Ascending aorta (tissue), 2 donors: ENCODE data around the gene LRRC27. TPM values are rescaled to one million over a fixed set of nuclear protein-coding genes. Genes with fewer than 3 reads are reported as not detected.

ENCODE experiments used
- DNase-seq, 2 donors: peaks; one replicate each; pipeline ENCODE4 v3.0.0-alpha.2; 2019; ENCODE audit warnings: low spot score in 2 of 2
- H3K27ac ChIP-seq, 2 donors: fragments of 200-600 bp; sonication (generic); one replicate each; pipeline ENCODE4 v1.5.1; 2016 to 2017; ENCODE audit warnings: mild to moderate bottlenecking in 1 of 2
- H3K27me3 ChIP-seq: fragments of 200-600 bp; sonication (generic); one replicate; pipeline ENCODE4 v1.5.1; 2017
- H3K36me3 ChIP-seq, 2 donors: fragments of 200-600 bp; sonication (generic); one replicate each; pipeline ENCODE4 v1.5.1; 2016
- H3K4me1 ChIP-seq, 2 donors: fragments of 200-600 bp; sonication (generic); one replicate each; pipeline ENCODE4 v1.5.1; 2016 to 2017; ENCODE audit warnings: mild to moderate bottlenecking in 1 of 2
- H3K4me3 ChIP-seq, 2 donors: fragments of 200-600 bp; sonication (generic); one replicate each; pipeline ENCODE4 v1.5.1; 2016 to 2017; ENCODE audit warnings: mild to moderate bottlenecking in 1 of 2
- H3K9me3 ChIP-seq, 2 donors: fragments of 200-600 bp; sonication (generic); one replicate each; pipeline ENCODE4 v1.5.1; 2016
- intact Hi-C: fragments of 100-400 bp; cut with DNase I; formaldehyde crosslinking; loops from one replicate; pipeline ENCODE4 v1.15.1; 2023
- total RNA-seq: library from RNA; depleted of rRNA; stranded (reverse); fragments of >200 nt; gene quantifications from one replicate; pipeline ENCODE4 v1.1.0, GENCODE V29; 2016
- TF ChIP-seq, protein P1 (sequence below), 3 experiments: fragments of 200-600 bp in 2 of 3; fragments of 450-650 bp in 1 of 3; sonication (generic) in 2 of 3; IDR thresholded peaks; one replicate each; pipeline ENCODE4 v1.5.1; 2016 to 2019; ENCODE audit warnings: antibody characterized with exemption in 3 of 3, mild to moderate bottlenecking in 1 of 3, moderate library complexity in 1 of 3

Gene LRRC27
- total RNA-seq, 1 donor from 2014 or later = 2.0 TPM

DNA sequence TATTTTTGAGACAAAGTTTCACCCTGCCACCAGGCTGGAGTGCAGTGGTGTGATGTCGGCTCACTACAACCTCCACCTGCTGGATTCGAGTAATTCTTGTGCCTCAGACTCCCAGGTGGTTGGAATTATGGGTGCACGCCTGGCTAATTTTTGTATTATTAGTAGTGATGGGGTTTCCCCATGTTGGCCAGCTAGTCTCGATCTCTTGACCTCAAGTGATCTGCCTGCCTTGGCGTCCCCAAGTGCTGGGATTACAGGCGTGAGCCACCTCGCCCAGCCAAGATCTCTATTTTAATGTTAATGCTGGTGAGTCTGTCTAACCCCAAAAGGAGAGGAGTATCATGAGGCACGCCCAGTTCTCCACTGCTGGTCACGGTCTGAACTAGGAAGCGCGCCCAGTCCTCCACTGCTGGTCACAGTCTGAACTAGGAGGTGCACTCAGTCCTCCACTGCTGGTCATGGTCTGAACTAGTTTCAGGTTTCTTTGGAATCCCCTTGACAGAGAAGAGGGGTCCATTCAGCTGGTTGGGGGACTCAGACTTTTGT is 5.6 kb upstream of the LRRC27 start:
- Histone ChIP-seq H3K4me1 (peaks cover 0 to 11% of the 10 kb centered on the region in 2 donors), H3K27ac (no peak overlapping the region), H3K27me3 (no peaks in the 10 kb centered on the region), H3K4me3 (no peak overlapping the region), H3K9me3 (no peaks in the 10 kb centered on the region), H3K36me3 (no peaks in the 10 kb centered on the region)
- DNase-seq = no peak
- TF ChIP-seq, protein P1, sequence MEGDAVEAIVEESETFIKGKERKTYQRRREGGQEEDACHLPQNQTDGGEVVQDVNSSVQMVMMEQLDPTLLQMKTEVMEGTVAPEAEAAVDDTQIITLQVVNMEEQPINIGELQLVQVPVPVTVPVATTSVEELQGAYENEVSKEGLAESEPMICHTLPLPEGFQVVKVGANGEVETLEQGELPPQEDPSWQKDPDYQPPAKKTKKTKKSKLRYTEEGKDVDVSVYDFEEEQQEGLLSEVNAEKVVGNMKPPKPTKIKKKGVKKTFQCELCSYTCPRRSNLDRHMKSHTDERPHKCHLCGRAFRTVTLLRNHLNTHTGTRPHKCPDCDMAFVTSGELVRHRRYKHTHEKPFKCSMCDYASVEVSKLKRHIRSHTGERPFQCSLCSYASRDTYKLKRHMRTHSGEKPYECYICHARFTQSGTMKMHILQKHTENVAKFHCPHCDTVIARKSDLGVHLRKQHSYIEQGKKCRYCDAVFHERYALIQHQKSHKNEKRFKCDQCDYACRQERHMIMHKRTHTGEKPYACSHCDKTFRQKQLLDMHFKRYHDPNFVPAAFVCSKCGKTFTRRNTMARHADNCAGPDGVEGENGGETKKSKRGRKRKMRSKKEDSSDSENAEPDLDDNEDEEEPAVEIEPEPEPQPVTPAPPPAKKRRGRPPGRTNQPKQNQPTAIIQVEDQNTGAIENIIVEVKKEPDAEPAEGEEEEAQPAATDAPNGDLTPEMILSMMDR (IDR thresholded peaks at IDR 0.05) = no peak
- intact Hi-C loops = no loop called here

DNA sequence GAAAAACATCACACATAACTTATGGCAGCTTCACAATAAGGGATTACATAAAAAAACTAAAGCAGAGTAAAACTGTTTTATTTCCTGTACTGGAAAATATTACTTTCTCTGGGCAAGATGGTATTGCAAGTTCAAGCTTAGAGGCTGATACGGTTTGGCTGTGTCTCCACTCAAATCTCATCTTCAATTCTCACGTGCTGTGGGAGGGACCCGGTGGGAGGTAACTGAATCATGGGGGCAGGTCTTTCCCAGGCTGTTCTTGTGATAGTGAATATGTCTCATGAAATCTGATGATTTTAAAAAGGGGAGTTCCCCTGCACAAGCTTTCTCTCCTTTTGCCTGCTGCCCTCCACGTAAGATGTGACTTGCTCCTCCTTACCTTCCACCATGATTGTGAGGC is 5.1 kb upstream of the LRRC27 start:
- Histone ChIP-seq H3K4me1 (peaks cover 0 to 11% of the 10 kb centered on the region in 2 donors), H3K27ac (no peak overlapping the region), H3K36me3 (no peaks in the 10 kb centered on the region), H3K4me3 (no peak overlapping the region), H3K9me3 (no peaks in the 10 kb centered on the region), H3K27me3 (no peaks in the 10 kb centered on the region)
- intact Hi-C loops = no loop called here
- TF ChIP-seq, protein P1 (IDR thresholded peaks at IDR 0.05) = no peak
- no peak for DNase-seq

DNA sequence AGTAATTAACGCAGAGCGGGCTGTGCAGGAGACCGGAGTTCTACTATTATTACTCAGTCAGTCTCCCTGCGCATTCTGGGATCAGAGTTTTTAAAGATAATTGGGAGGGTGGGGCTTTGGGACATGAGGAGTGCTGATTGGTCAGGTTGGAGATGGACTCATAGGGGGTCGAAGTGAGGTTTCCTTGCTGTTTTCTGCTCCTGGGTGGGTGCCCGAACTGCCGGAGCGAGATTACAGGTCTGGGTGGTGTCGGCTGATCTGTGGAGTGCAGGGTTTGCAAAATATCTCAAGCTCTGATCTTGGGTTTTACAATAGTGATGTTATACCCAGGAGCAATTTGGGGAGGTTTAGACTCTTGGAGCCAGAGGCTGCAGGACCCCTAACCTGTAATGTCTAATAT is 3.9 kb upstream of the LRRC27 start:
- TF ChIP-seq, protein P1 (IDR thresholded peaks at IDR 0.05) = no peak
- H3K27ac ChIP-seq = no peak overlapping the region
- intact Hi-C loops = no loop called here
- no peaks in the 10 kb centered on the region for H3K36me3 ChIP-seq
- no peaks in the 10 kb centered on the region for H3K27me3 ChIP-seq
- DNase-seq = no peak
- H3K4me1 ChIP-seq = peaks cover 4 to 20% of the 10 kb centered on the region in 2 donors
- no peaks in the 10 kb centered on the region for H3K9me3 ChIP-seq
- H3K4me3 ChIP-seq = no peak overlapping the region

DNA sequence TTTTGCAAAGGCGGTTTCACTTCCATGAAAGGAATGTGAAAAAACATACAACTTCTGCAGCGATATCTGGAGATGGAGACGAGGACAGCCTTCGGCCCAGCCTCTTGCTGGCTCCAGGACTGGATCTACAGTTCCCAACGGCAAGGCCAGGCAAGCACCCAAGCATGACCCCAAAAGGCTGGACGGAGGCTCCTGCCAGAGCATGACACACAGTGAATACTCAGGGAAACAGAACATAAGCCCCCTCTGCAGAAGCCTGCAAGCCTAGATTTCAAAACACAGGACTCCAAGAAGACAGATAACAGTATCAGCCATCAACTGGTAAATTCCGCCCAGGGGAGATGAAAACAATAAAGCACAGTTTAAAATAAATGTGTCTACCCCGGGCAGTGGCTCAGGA is 3.3 kb upstream of the LRRC27 start:
- H3K27ac ChIP-seq = peak overlapping the region; percentile 55 to 64
- H3K27me3 ChIP-seq = no peaks in the 10 kb centered on the region
- H3K4me3 ChIP-seq = no peak overlapping the region
- H3K9me3 ChIP-seq = no peaks in the 10 kb centered on the region
- TF ChIP-seq, protein P1 (IDR thresholded peaks at IDR 0.05) = no peak
- H3K36me3 ChIP-seq = no peaks in the 10 kb centered on the region
- DNase-seq = no peak
- H3K4me1 ChIP-seq = peaks cover 4 to 20% of the 10 kb centered on the region in 2 donors
- intact Hi-C loops = no loop called here

DNA sequence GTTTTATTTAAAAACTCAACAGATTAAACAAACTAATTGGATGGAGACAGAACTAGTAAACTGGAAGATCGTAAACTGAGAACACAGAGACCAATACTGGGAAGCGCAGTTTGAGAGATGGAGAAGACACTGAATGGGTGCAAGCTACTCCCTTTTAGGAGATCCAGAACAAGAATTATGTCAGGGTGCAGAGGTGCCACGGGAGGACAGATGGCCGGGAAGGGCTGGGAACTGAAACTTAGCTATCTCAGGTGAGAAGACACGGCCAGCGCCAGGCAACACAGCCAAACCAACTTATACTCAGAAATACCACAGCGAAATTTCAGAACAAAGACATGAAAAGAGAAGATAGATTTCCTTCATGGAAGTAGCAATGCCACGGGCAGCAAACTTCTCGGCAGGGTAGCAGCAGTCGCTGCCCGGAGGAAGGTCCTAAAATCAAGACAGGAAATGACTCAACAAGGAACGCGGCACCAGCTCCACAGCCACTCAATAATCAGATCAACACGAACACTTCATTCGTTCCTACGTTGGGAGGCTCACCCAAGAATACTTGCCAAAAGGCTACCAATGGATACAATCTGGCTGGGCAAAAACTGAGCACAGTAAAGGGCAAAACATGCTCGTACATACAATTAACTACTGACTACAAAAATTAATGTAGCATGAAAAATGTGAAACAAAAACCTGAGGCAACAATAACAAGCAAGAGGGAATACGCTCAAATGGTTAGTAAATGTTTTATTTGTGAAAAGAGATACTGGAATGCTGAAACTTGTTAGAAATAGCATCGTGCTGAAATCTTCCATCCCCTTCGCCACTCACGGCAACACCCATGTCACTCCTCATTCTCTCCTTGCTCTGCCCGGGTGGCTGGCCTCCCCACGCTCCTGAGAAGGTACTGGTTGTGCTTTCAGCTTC is 2.2 kb upstream of the LRRC27 start:
- H3K4me3 ChIP-seq = peak overlapping the region; percentile 21 to 81

More for the DNA sequence above, 2.2 kb upstream of the LRRC27 start:
- intact Hi-C loops = loop anchor here (2.0 to 5.0 kb wide), 7 partner anchors 67 to 977 kb away; partner anchors contain the start of genes BNIP3, INPP5A, PPP2R2D and PWWP2B
- DNase-seq = no peak
- H3K36me3 ChIP-seq = no peaks in the 10 kb centered on the region
- TF ChIP-seq, protein P1 (IDR thresholded peaks at IDR 0.05) = no peak
- no peaks in the 10 kb centered on the region for H3K27me3 ChIP-seq
- peak overlapping the region; percentile 55 to 64 for H3K27ac ChIP-seq
- H3K4me1 ChIP-seq = peaks cover 4 to 20% of the 10 kb centered on the region in 2 donors
- no peaks in the 10 kb centered on the region for H3K9me3 ChIP-seq
